ENCODE data around the gene ZNF84. TPM values are rescaled to one million over a fixed set of nuclear protein-coding genes. Genes with fewer than 3 reads are reported as not detected.

Gene ZNF84
- 10 to 100 TPM in 2 of 3 donors, 1 to 10 TPM in 1; 8.1 to 14.7 (median 11.7) TPM for polyA plus RNA-seq

GRCh38 chr12:133037207-133038005 lies at the start of gene ZNF84:
Gene ZNF84, plus strand, starts transcription at chr12:133037509. Its CDS starts 3,959 bp downstream, at chr12:133041468.
- peak; percentile 96 to 97 (median 97) for DNase-seq
- H3K27me3 Mint-ChIP-seq (ENCODE audit: low read depth in 3 of 3): peaks cover 5 to 24% (median 9%) of the 10 kb centered on the region in 3 donors

GRCh38 chr12:132998741-132999140 lies 38.6 kb upstream of the ZNF84 start:
- Mint-ChIP-seq H3K27me3 (ENCODE audit: low read depth in 3 of 3) (peaks cover 0 to 4% (median 2%) of the 10 kb centered on the region in 3 donors), H3K4me3 (no peak overlapping the region), H3K36me3 (peaks cover 47 to 68% (median 58%) of the 10 kb centered on the region in 3 donors), H3K27ac (no peak overlapping the region), H3K9me3 (peaks cover 18 to 72% (median 59%) of the 10 kb centered on the region in 6 donors), H3K4me1 (peaks cover 8 to 19% of the 10 kb centered on the region in 2 donors)
- no peak for DNase-seq

More at GRCh38 chr12:133037207-133038005, at the start of gene ZNF84:
- H3K9me3 Mint-ChIP-seq: peaks cover 37 to 88% (median 56%) of the 10 kb centered on the region in 6 donors
- peak within 1 kb of the TSS; percentile 90 to 97 (median 92) for H3K4me3 Mint-ChIP-seq
- H3K27ac Mint-ChIP-seq: peak within 1 kb of the TSS; percentile 86 to 96 (median 92)
- H3K4me1 Mint-ChIP-seq: peaks cover 24 to 32% of the 10 kb centered on the region in 2 donors
- peaks cover 32 to 42% (median 39%) of the 10 kb centered on the region in 3 donors for H3K36me3 Mint-ChIP-seq

- peaks cover 8 to 9% (median 9%) of the 10 kb centered on the region in 3 donors for H3K27me3 Mint-ChIP-seq (ENCODE audit: low read depth in 3 of 3)
- H3K36me3 Mint-ChIP-seq: peaks cover 72 to 90% (median 87%) of the 10 kb centered on the region in 3 donors
- H3K9me3 Mint-ChIP-seq: peaks cover 47 to 93% (median 86%) of the 10 kb centered on the region in 6 donors
- DNase-seq: no peak
- peaks cover 0 to under 1% of the 10 kb centered on the region in 2 donors for H3K4me1 Mint-ChIP-seq
- peak overlapping the region in 1 of 5 donors; percentile 38 for H3K4me3 Mint-ChIP-seq
- H3K27ac Mint-ChIP-seq: peak overlapping the region in 1 of 6 donors; percentile 32
These were observed 26.5 kb upstream of the ZNF84 start for GRCh38 chr12:133010657-133011297.

- Mint-ChIP-seq H3K9me3 (peaks cover 55 to 81% (median 69%) of the 10 kb centered on the region in 6 donors), H3K4me3 (no peak overlapping the region), H3K36me3 (peaks cover 27 to 37% (median 28%) of the 10 kb centered on the region in 3 donors), H3K27ac (no peak overlapping the region), H3K4me1 (no peaks in the 10 kb centered on the region), H3K27me3 (ENCODE audit: low read depth in 3 of 3) (peaks cover 0 to 4% (median 4%) of the 10 kb centered on the region in 3 donors)
- DNase-seq: no peak
These were observed 13.7 kb upstream of the ZNF84 start for GRCh38 chr12:133023566-133023965.

- Mint-ChIP-seq H3K4me3 (no peak overlapping the region), H3K36me3 (peaks cover 11 to 22% (median 19%) of the 10 kb centered on the region in 3 donors), H3K9me3 (peaks cover 33 to 73% (median 59%) of the 10 kb centered on the region in 6 donors), H3K4me1 (no peaks in the 10 kb centered on the region), H3K27ac (no peak overlapping the region), H3K27me3 (ENCODE audit: low read depth in 3 of 3) (peaks cover 0 to 2% (median 0%) of the 10 kb centered on the region in 3 donors)
- DNase-seq: no peak
These were observed 10.3 kb upstream of the ZNF84 start for GRCh38 chr12:133026996-133027395.

GRCh38 chr12:133038118-133038709 lies 905 bp downstream of the ZNF84 start:
- Mint-ChIP-seq H3K4me3 (peak overlapping the region; percentile 90 to 97 (median 92)), H3K27me3 (ENCODE audit: low read depth in 3 of 3) (peaks cover 5 to 26% (median 9%) of the 10 kb centered on the region in 3 donors), H3K9me3 (peaks cover 45 to 88% (median 64%) of the 10 kb centered on the region in 6 donors), H3K4me1 (peaks cover 24 to 32% of the 10 kb centered on the region in 2 donors), H3K27ac (peak overlapping the region; percentile 86 to 96 (median 92)), H3K36me3 (peaks cover 40 to 51% (median 47%) of the 10 kb centered on the region in 3 donors)
- no peak for DNase-seq

GRCh38 chr12:133046698-133047097 lies 9.4 kb downstream of the ZNF84 start:
- H3K4me3 Mint-ChIP-seq: no peak overlapping the region
- H3K27me3 Mint-ChIP-seq (ENCODE audit: low read depth in 3 of 3): peaks cover 0 to 4% (median 2%) of the 10 kb centered on the region in 3 donors
- H3K9me3 Mint-ChIP-seq: peaks cover 65 to 97% (median 92%) of the 10 kb centered on the region in 6 donors
- peaks cover 2 to 8% of the 10 kb centered on the region in 2 donors for H3K4me1 Mint-ChIP-seq
- DNase-seq: no peak
- no peak overlapping the region for H3K27ac Mint-ChIP-seq
- peaks cover 82 to 93% (median 89%) of the 10 kb centered on the region in 3 donors for H3K36me3 Mint-ChIP-seq

- no peaks in the 10 kb centered on the region for H3K4me1 Mint-ChIP-seq
- H3K9me3 Mint-ChIP-seq: peaks cover 44 to 93% (median 83%) of the 10 kb centered on the region in 6 donors
- peak overlapping the region in 1 of 5 donors; percentile 32 for H3K4me3 Mint-ChIP-seq
- peaks cover 52 to 59% (median 53%) of the 10 kb centered on the region in 3 donors for H3K36me3 Mint-ChIP-seq
- DNase-seq: no peak
- peaks cover 11 to 16% (median 12%) of the 10 kb centered on the region in 3 donors for H3K27me3 Mint-ChIP-seq (ENCODE audit: low read depth in 3 of 3)
- no peak overlapping the region for H3K27ac Mint-ChIP-seq
These were observed 20.1 kb downstream of the ZNF84 start for GRCh38 chr12:133057446-133057845.

- peak overlapping the region in 1 of 5 donors; percentile 3 for H3K4me3 Mint-ChIP-seq
- peaks cover 49 to 93% (median 83%) of the 10 kb centered on the region in 6 donors for H3K9me3 Mint-ChIP-seq
- peak in 1 of 3 donors; percentile 0 for DNase-seq
- H3K27me3 Mint-ChIP-seq (ENCODE audit: low read depth in 3 of 3): peaks cover 11 to 16% (median 11%) of the 10 kb centered on the region in 3 donors
- no peaks in the 10 kb centered on the region for H3K4me1 Mint-ChIP-seq
- no peak overlapping the region for H3K27ac Mint-ChIP-seq
- H3K36me3 Mint-ChIP-seq: peaks cover 46 to 57% (median 51%) of the 10 kb centered on the region in 3 donors
These were observed 21.1 kb downstream of the ZNF84 start for GRCh38 chr12:133058203-133059113.

- H3K36me3 Mint-ChIP-seq: peaks cover 24 to 43% (median 39%) of the 10 kb centered on the region in 3 donors
- peaks cover 11 to 13% (median 12%) of the 10 kb centered on the region in 3 donors for H3K27me3 Mint-ChIP-seq (ENCODE audit: low read depth in 3 of 3)
- no peak overlapping the region for H3K27ac Mint-ChIP-seq
- DNase-seq: no peak
- H3K4me1 Mint-ChIP-seq: no peaks in the 10 kb centered on the region
- no peak overlapping the region for H3K4me3 Mint-ChIP-seq
- peaks cover 69 to 97% (median 90%) of the 10 kb centered on the region in 6 donors for H3K9me3 Mint-ChIP-seq
These were observed 24.6 kb downstream of the ZNF84 start for GRCh38 chr12:133061954-133062353.

- H3K27me3 Mint-ChIP-seq (ENCODE audit: low read depth in 3 of 3): peaks cover 0 to 4% (median 3%) of the 10 kb centered on the region in 3 donors
- no peak overlapping the region for H3K4me3 Mint-ChIP-seq
- peaks cover 57 to 96% (median 89%) of the 10 kb centered on the region in 6 donors for H3K9me3 Mint-ChIP-seq
- peaks cover 9 to 28% (median 24%) of the 10 kb centered on the region in 3 donors for H3K36me3 Mint-ChIP-seq
- no peak for DNase-seq
- H3K27ac Mint-ChIP-seq: no peak overlapping the region
- H3K4me1 Mint-ChIP-seq: no peaks in the 10 kb centered on the region
These were observed 26.2 kb downstream of the ZNF84 start for GRCh38 chr12:133063556-133063955.

GRCh38 chr12:133073836-133074235 lies 36.5 kb downstream of the ZNF84 start:
- peaks cover 16 to 22% (median 17%) of the 10 kb centered on the region in 3 donors for H3K36me3 Mint-ChIP-seq
- DNase-seq: no peak
- no peak overlapping the region for H3K4me3 Mint-ChIP-seq
- H3K27ac Mint-ChIP-seq: no peak overlapping the region
- peaks cover 37 to 79% (median 70%) of the 10 kb centered on the region in 6 donors for H3K9me3 Mint-ChIP-seq
- peaks cover 0 to 7% (median 3%) of the 10 kb centered on the region in 3 donors for H3K27me3 Mint-ChIP-seq (ENCODE audit: low read depth in 3 of 3)
- no peaks in the 10 kb centered on the region for H3K4me1 Mint-ChIP-seq

All from immature natural killer cell (primary cell).